Stimulated activated CD8-positive, alpha-beta memory T cell treated with anti-CD3 and anti-CD28 coated beads, Interleukin-4, amount 100 ng/mL, for 24 hours (primary cell): ENCODE data around the gene MGAT5B.
"Not testable (repeated sequence)": the region's sequence is repeated elsewhere in the genome, so short reads cannot be mapped to it uniquely, and the experiment has no call there.

Experiments used
- DNase-seq: peaks from one replicate; pipeline ENCODE4 v3.0.0-alpha.2; 2020; ENCODE audit warnings: low read depth

MGAT5B gene

DNA sequence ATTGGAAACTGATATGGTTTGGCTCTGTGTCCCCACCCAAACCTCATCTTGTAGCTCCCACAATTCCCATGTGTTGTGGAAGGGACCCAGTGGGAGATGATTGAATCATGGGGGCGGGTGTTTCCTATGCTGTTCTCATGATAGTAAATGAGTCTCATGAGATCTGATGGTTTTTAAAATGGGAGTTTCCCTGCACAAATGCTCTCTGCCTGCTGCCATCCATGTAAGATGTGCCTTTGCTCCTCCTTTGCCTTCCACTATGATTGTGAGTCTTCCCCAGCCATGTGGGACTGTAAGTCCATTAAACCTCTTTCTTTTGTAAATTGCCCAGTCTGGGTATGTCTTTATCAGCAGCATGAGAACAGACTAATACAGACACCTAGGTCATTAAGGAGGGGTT is 109.8 kb downstream of the MGAT5B start:
- DNase-seq: not testable (repeated sequence)

DNA sequence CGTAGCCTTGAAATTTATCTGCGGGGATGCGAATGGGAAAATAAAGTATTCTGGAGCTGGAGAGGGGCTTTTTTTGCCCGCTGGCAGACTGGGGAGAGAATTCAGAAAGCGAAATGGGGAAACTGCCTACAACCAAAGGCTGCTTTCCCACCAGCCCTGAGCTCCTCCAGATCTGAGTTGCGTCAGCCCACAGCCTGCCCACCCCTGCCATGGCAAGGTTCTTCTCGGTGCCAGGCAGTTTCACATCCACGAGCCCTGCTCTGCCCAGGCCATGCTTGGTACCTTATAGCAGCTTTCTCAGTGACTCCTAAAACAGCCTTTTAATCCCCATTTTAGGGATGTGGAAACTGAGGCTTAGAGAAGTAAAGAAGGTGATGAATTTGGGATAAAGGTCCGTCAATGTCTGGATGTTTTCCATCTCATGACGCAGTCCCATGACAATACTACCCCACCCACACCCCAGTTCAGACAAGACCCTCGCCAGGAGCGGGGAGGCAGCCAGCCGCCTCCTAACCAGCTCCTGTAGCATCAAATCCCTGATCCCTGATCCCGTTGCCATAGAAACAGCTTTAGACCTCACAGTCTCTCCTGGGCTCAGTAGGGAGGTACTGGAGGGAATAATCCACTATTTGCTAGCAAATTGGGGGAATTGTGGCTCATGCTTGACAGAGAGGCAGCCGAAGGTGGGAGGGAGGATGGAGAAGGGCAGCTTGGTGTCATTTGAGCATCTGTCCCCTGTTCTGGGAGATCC is 113.5 kb downstream of the MGAT5B start:
- no peak for DNase-seq

DNA sequence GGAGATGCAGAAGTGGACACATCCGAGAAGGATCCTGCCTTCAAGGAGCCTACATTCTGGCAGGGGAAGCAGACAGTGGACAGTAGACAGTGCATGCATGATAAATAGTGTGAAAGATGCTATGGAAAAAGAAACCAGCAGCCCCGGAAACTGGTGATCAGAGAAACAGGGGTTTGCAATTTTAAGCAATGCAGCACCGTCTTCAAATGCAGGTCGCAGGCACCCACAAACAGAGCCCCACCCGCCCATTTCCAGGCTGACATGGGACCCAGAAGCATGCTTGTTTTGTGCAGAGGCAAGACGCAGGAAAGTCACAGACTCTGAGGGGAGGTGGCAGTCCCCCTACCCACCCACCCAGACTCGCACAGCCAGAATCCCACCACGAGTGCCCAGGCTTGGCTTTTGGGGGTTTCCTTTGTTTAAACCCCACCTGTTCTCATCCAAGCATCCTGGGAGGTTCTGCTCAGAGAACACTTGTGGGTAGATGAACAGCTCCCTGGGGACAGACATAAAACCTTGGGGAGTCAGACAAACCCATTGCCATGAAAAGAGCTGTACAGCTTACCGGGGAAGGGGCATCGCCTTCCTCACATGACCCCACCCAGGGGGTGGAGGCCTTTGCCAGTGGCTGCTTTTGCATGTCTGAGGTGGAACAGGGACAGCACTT is 114.3 kb downstream of the MGAT5B start:
- no peak for DNase-seq

DNA sequence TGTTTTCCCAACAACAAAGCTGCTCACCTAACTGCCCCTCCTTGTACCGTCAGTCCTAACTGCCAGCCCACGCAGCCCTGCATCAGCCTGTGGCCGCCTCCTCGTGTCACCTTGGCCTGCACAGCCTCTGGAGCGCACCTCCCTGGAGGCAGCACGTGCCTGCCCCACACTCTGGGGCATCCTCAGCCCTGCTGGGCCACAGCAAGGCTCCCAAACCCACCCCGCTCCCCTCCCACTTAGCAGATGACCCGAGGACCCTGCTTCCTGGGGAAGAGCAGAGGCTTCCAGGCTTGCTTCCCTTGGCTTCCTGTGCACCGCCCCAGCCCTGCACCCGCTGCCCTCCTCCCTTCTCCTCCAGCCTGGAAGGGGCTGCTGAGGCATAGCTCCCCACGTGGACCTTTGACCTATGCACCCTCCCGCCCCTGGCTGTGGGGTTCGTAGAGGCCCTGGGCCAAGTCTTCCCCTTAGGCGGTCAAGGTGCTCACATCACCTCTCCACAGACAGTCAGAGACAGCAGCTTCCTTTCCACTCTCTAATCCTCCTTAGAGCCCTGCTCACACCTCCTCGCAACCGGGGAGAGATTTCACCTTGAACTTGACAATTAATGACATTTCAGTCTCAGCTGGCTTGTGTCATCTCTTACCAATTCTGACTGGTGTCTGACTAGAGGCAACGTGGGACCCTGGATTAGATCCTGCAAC is 115.0 kb downstream of the MGAT5B start:
- no peak for DNase-seq

DNA sequence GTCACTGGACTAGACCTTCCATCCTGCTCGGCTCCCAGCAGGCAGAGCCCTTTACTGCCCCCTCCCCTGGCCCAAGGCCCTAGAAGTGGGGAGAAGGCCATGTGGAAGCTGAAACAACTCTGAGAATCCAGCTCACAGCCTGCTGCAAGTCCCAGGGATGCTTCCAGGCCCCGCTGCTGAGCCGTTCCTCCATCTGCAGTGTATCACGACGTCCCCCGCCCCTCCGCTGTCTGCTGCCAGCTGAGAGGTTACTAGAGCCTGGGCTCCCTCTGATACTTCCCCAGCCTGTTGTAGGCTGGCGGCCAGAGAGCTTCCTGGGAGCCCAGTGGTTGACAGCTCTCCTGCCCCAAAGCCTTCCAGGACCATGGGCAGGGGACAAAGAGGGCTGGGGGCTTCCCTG is 118.2 kb downstream of the MGAT5B start:
- no peak for DNase-seq

DNA sequence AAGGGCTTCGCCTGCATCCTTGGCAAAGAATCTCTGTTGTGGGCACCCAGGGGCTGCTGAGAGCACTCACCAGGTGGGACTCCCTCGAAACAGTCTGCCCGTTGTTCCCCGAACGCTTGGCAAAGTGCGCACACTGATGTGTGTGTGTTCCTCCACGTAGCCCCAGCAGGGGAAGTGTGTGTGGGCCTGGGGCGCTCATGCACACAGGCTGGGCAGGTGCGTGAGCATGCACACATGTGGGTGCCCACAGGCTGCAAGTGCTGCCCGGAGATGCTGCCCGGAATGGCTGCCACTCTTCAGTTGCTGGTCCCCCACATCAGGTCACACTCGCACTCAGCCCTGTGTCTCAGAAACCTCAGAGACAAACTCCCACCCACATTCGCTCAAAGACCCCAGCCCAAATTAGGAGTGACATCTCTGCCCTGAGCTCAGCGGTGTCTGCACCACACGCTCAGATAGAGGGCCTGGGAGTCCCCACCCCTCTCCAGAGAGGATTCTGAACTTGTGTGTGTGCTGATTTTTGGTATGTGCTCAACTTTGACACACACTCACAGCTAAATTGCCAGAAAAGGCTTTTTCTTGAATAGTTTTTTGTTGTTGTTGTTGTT is 119.4 kb downstream of the MGAT5B start:
- no peak for DNase-seq

DNA sequence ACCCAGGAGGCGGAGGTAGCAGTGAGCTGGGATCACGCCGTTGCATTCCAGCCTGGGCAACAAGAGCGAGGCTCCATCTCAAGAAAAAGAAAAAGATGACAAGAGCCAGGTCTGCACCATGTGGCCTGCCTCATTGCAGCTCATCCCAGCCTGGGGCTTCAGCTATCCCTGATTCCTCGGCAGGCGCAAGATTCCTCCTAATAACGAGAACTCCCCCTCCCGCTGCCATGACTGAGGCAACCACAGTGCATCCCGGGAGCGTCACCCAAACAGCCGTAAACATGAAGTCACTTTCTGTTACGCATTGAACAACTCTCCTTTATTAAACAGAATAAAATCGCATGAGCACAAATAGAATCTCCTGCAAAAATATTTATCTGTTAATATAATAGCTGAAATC is 120.6 kb downstream of the MGAT5B start:
- no peak for DNase-seq

DNA sequence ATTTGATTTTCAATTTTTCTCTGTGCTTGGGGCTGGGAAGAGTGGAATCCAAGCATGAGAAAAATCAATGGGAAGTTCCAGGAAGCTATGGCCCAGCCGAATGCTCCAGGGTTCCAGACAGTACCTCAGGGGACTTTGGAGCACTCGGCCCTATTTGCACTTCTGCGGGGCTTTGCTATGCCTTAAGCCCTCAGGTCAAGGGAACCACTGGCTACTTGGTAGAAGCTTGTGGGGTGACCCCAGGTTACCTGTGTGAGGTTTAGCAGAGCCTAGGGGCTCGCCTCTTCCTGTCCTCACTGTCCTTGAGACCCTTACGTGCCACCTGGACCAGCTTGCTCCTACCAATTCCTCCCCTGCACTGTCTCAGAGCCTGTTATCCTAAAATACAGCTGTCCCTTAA is 121.3 kb downstream of the MGAT5B start:
- DNase-seq: no peak

DNA sequence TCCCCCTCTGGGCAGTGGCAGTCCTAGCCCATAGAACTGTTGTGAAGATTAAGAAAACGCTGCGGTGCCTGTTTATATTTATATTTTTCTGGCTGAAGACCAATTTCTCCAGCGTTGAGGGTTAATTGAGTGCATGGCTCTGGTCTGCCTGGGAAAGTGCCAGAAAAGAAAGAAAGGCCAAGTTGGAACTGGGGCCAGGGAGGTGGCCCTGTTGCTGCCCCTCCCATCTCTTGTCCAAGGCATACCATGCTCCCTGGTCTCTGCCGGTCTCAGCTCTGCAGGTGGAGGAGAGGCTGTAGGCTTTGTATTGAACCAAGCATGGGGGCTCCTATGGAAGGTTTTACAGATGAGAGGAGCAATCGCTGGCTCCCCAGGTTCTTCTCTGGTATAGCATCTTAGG is 124.7 kb downstream of the MGAT5B start:
- DNase-seq: no peak

DNA sequence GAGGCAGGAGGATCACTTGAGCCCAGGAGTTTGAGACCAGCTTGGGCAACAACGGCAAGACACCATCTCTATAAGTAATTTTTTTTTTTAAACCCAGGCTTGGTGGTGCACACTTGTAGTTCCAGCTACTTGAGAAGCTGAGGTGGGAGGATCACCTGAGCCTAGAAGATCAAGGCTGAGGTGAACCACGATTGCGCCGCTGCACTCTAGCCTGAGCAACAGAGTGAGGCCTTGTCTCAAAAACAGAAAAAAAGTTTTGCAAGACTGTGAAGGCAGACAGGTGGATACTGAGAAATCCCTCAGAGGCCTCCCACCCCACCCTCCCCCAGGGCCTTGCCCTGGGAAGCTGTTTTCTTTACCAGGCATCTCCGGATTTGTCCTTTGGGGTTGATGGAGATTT is 125.4 kb downstream of the MGAT5B start:
- DNase-seq: no peak

DNA sequence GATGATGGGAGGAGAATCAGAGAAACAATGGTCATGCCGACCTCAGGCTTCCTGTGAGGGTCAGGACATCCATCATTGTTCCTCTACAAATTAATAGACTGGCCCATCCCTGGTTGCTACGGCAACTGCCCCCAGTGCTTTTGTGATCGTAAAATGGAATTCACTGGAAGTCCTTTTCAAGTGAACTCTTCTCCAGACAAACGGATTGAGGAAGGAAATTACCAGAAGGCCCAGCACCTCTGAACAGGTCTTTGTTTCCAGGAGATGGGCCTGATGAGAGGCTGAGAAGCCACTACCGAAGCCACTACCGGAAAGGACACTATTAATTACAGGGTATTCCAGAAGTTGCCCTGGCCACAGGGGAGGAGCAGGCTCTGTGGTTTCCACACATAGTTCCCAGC is 126.0 kb downstream of the MGAT5B start:
- no peak for DNase-seq

DNA sequence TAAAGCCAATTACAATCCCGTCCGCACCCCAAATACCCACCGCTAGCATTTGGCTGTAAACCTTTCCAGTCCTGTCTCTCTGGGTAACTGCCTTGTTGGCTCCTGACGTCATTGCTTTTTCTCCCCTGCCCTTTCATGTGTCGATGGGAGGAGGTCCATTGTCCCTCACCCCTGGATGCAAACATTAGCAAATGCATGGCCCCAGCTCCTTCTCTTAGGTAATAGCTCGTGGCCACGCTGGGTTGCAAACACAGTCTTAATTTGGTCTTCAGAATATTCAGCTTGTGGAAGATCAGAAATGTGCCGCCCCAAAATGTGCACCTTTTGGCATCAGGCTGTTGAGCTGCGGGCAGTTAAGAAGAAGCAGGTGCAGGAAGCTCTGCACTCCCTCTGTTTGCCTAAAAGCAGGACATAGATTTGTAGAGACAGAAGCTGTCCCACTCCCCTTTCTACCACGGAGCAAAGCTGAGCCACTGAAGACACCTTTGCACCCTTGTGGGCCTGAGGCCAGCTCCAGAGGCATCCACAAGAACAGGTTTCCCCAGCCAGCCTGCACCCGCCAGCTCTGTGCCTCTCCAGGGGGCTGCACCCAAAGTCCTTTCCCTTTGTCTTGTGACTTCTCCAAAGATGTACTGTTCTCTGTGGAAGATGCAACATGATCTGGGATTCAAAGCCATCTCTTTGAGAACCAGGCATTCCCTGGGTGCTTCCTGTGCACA is 127.3 kb downstream of the MGAT5B start:
- no peak for DNase-seq

DNA sequence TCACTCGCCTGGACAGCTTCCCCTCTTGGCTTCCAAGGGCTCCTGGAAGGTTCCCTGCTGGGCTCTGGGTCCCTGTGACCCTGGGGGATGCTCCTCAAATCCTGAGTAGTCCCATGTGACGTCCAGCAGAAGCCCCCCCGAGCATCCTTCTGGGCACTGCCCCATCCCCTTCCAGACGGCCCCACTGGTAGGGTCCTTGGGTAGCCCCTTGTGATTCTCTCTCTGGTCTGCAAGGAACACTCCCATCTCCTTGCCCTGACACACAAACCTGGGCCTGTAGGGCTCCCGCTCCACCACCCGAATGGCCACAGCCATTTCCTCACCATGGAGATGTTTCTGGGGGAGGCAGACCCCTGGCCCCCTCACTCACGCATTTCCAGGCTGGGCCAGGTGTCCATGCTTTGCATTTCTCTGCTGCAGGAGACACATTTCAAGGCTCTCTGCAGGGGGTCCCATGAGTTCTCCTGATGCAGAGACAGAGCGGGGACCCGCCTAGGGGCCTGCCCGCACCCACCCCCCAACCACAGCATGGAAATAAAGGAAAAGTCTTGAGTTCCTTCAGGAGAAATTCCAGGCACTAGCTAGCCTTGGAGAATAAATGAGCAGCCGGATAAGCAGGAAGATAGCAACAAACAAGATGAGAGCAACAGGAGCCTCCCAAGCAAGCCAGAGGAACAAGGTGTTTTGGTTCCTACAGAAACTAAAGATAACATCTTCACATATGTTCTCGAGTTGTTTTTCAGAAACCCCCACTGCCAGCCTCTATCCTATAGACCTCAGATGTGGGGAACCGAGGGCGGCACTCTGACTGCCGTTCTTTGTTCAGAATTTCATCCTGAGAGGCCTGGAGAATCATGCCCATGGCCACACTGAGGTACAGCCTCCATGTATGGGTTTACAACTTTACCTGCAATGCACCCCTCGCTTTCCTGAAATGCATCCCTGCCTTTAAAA is 128.8 kb downstream of the MGAT5B start:
- no peak for DNase-seq

DNA sequence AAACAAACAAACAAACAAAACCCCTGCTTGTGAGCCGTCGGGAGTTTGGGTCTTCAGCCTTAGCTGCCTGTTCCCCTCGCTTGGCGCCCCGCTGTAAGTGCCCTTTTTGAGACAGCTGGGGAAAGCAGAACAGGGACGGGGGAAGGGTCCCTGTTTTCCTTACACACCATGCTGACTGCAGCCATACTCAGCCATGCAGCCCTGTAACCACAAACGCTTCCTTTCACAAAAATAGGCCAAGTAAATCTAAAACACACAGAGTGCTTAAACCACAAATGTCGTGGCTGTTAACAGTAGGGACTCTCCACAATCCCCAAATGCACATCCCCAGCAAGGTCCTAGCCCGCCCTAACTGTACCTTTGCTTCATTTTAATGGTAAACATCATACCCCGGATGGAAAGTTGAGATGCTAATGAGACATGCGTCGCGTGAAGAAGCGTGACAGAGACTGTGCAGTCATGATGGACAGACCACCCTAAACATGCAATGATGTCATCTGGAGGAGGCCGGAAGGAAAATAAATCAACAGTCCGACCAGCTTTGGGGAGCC is 129.9 kb downstream of the MGAT5B start:
- DNase-seq: no peak

DNA sequence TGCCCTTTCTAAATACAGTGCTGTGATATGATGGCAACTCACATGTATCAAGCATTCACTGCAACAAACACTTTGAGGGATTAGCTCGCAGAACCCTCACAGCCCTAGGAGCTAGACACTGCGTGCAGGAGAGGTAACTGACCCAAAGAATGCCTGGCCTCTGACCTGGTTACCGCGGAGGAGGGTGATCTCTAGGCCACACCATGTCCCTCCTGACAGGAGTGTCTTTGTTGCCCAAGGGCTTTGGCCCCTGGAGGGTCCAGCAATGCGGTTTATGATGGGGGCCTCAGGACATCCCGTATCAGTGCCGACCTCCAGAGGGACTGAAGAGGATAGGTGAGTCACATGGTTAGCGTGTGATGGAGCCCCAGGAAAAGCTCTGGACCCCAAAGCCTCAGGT is 130.6 kb downstream of the MGAT5B start:
- no peak for DNase-seq
